Naive B cell (primary cell): ENCODE data around the gene SUPT3H. TPM values are rescaled to one million over a fixed set of nuclear protein-coding genes. Genes with fewer than 3 reads are reported as not detected.

Source experiments
- ATAC-seq, 2 donors: fragments of 150-1000 bp; cut with Tn5 transposase; 2 replicates each; pipeline ENCODE4 v1.10.0; 2021; ENCODE audit warnings: low read depth in 2 of 2, mild to moderate bottlenecking in 2 of 2, moderate library complexity in 2 of 2
- DNase-seq: peaks from one replicate; pipeline ENCODE4 v3.0.0; 2022
- H3K27ac Mint-ChIP-seq, 6 donors: one replicate each; pipeline ENCODE4 v1.8.0; 2020 to 2022; ENCODE audit warnings: mild to moderate bottlenecking in 6 of 6, mixed read lengths in 6 of 6, moderate library complexity in 5 of 6, inconsistent platforms in 2 of 6
- H3K27me3 Mint-ChIP-seq, 3 donors: one replicate each; pipeline ENCODE4 v1.8.0; 2021 to 2022; ENCODE audit warnings: mixed read lengths in 3 of 3, mild to moderate bottlenecking in 1 of 3
- H3K36me3 Mint-ChIP-seq, 2 donors: one replicate each; pipeline ENCODE4 v1.8.0; 2020 to 2022; ENCODE audit warnings: mixed read lengths in 2 of 2, inconsistent platforms in 1 of 2, mild to moderate bottlenecking in 1 of 2
- H3K4me1 Mint-ChIP-seq, 3 donors: one replicate each; pipeline ENCODE4 v1.8.0; 2020 to 2022; ENCODE audit warnings: mixed read lengths in 3 of 3, inconsistent platforms in 1 of 3, mild to moderate bottlenecking in 1 of 3, moderate library complexity in 1 of 3
- H3K4me3 Mint-ChIP-seq, 8 donors: one replicate each; pipeline ENCODE4 v1.8.0; 2020 to 2022; ENCODE audit warnings: mild to moderate bottlenecking in 8 of 8, mixed read lengths in 8 of 8, moderate library complexity in 8 of 8, inconsistent platforms in 2 of 8
- H3K9me3 Mint-ChIP-seq, 7 donors: one replicate each; pipeline ENCODE4 v1.8.0; 2020 to 2022; ENCODE audit warnings: mixed read lengths in 7 of 7, mild to moderate bottlenecking in 5 of 7, inconsistent platforms in 2 of 7, moderate library complexity in 1 of 7
- polyA plus RNA-seq, 6 donors: library from polyadenylated mRNA; unstranded; fragments of 300-500 nt; fragmentation: Illumina TruSeq; gene quantifications; one replicate each; pipeline ENCODE4 v1.2.3, GENCODE V29; 2021; ENCODE audit warnings: low read depth in 6 of 6

SUPT3H gene
- polyA plus RNA-seq, 6 donors from 2014 or later: 3.7 to 8.6 (median 6.7) TPM

GRCh38 chr6:44983467-44984365 lies 394.0 kb downstream of the SUPT3H start:
- Mint-ChIP-seq H3K4me3 (no peak overlapping the region), H3K27me3 (no peaks in the 10 kb centered on the region), H3K27ac (no peak overlapping the region), H3K9me3 (no peaks in the 10 kb centered on the region), H3K4me1 (no peaks in the 10 kb centered on the region), H3K36me3 (no peaks in the 10 kb centered on the region)
- DNase-seq: no peak
- no peak for ATAC-seq

GRCh38 chr6:44980841-44981240 lies 396.9 kb downstream of the SUPT3H start:
- H3K4me1 Mint-ChIP-seq: peaks cover 0 to 6% (median 4%) of the 10 kb centered on the region in 3 donors
- DNase-seq (no peak), ATAC-seq (no peak)
- no peaks in the 10 kb centered on the region for H3K27me3 Mint-ChIP-seq
- H3K36me3 Mint-ChIP-seq: no peaks in the 10 kb centered on the region
- H3K4me3 Mint-ChIP-seq: no peak overlapping the region
- H3K9me3 Mint-ChIP-seq: no peaks in the 10 kb centered on the region
- H3K27ac Mint-ChIP-seq: peak overlapping the region in 1 of 6 donors; percentile 30

- Mint-ChIP-seq H3K4me3 (no peak overlapping the region), H3K27me3 (no peaks in the 10 kb centered on the region), H3K27ac (peak overlapping the region in 1 of 6 donors; percentile 59), H3K36me3 (peaks cover 11 to 18% of the 10 kb centered on the region in 2 donors), H3K9me3 (peaks cover 4 to 19% (median 10%) of the 10 kb centered on the region in 7 donors), H3K4me1 (peaks cover 0 to 6% (median 4%) of the 10 kb centered on the region in 3 donors)
- DNase-seq (no peak), ATAC-seq (no peak)
Measured at GRCh38 chr6:44976677-44977641, 400.8 kb downstream of the SUPT3H start.

- no peak for DNase-seq
- Mint-ChIP-seq H3K27me3 (no peaks in the 10 kb centered on the region), H3K4me3 (no peak overlapping the region), H3K36me3 (peaks cover 11 to 18% of the 10 kb centered on the region in 2 donors), H3K27ac (no peak overlapping the region), H3K9me3 (peaks cover 4 to 24% (median 11%) of the 10 kb centered on the region in 7 donors), H3K4me1 (peaks cover 0 to 6% (median 4%) of the 10 kb centered on the region in 3 donors)
- no peak for ATAC-seq
Measured at GRCh38 chr6:44974511-44974910, 403.2 kb downstream of the SUPT3H start.

- no peak overlapping the region for H3K4me3 Mint-ChIP-seq
- peaks cover 0 to 6% (median 4%) of the 10 kb centered on the region in 3 donors for H3K4me1 Mint-ChIP-seq
- H3K27me3 Mint-ChIP-seq: no peaks in the 10 kb centered on the region
- no peak for ATAC-seq
- peaks cover 4 to 24% (median 11%) of the 10 kb centered on the region in 7 donors for H3K9me3 Mint-ChIP-seq
- DNase-seq: no peak
- peaks cover 11 to 18% of the 10 kb centered on the region in 2 donors for H3K36me3 Mint-ChIP-seq
- H3K27ac Mint-ChIP-seq: no peak overlapping the region
Measured at GRCh38 chr6:44972709-44973108, 405.0 kb downstream of the SUPT3H start.

GRCh38 chr6:44969446-44970185 lies 408.1 kb downstream of the SUPT3H start:
- Mint-ChIP-seq H3K27me3 (no peaks in the 10 kb centered on the region), H3K27ac (peak overlapping the region in 1 of 6 donors; percentile 73), H3K4me3 (no peak overlapping the region), H3K36me3 (peaks cover 11 to 17% of the 10 kb centered on the region in 2 donors), H3K4me1 (no peaks in the 10 kb centered on the region), H3K9me3 (peaks cover 4 to 24% (median 11%) of the 10 kb centered on the region in 7 donors)
- ATAC-seq: no peak
- no peak for DNase-seq

GRCh38 chr6:44967481-44967880 lies 410.3 kb downstream of the SUPT3H start:
- peaks cover 0 to 9% (median 0%) of the 10 kb centered on the region in 7 donors for H3K9me3 Mint-ChIP-seq
- ATAC-seq (no peak), DNase-seq (no peak)
- no peaks in the 10 kb centered on the region for H3K4me1 Mint-ChIP-seq
- no peaks in the 10 kb centered on the region for H3K36me3 Mint-ChIP-seq
- H3K27me3 Mint-ChIP-seq: no peaks in the 10 kb centered on the region
- no peak overlapping the region for H3K4me3 Mint-ChIP-seq
- H3K27ac Mint-ChIP-seq: no peak overlapping the region

GRCh38 chr6:44966449-44967092 lies 411.2 kb downstream of the SUPT3H start:
- Mint-ChIP-seq H3K4me3 (no peak overlapping the region), H3K27ac (no peak overlapping the region), H3K9me3 (peaks cover 0 to 6% (median 0%) of the 10 kb centered on the region in 7 donors), H3K4me1 (no peaks in the 10 kb centered on the region), H3K27me3 (no peaks in the 10 kb centered on the region), H3K36me3 (no peaks in the 10 kb centered on the region)
- DNase-seq (no peak), ATAC-seq (no peak)

- no peak overlapping the region for H3K27ac Mint-ChIP-seq
- H3K27me3 Mint-ChIP-seq: no peaks in the 10 kb centered on the region
- H3K4me3 Mint-ChIP-seq: no peak overlapping the region
- ATAC-seq: no peak
- H3K4me1 Mint-ChIP-seq: no peaks in the 10 kb centered on the region
- H3K36me3 Mint-ChIP-seq: no peaks in the 10 kb centered on the region
- DNase-seq: no peak
- H3K9me3 Mint-ChIP-seq: no peaks in the 10 kb centered on the region
Measured at GRCh38 chr6:44965708-44966107, 412.0 kb downstream of the SUPT3H start.

- H3K4me1 Mint-ChIP-seq: no peaks in the 10 kb centered on the region
Measured at GRCh38 chr6:44960898-44961297, 416.8 kb downstream of the SUPT3H start.

GRCh38 chr6:44959651-44960050 lies 418.1 kb downstream of the SUPT3H start:
- Mint-ChIP-seq H3K9me3 (peaks cover 0 to 4% (median 0%) of the 10 kb centered on the region in 7 donors), H3K4me3 (no peak overlapping the region), H3K27ac (peak overlapping the region in 1 of 6 donors; percentile 3), H3K36me3 (peaks cover 0 to 7% of the 10 kb centered on the region in 2 donors), H3K4me1 (no peaks in the 10 kb centered on the region), H3K27me3 (no peaks in the 10 kb centered on the region)
- DNase-seq (no peak), ATAC-seq (no peak)

More at GRCh38 chr6:44960898-44961297, 416.8 kb downstream of the SUPT3H start:
- no peaks in the 10 kb centered on the region for H3K27me3 Mint-ChIP-seq
- DNase-seq: no peak
- no peak overlapping the region for H3K27ac Mint-ChIP-seq
- ATAC-seq: no peak
- H3K4me3 Mint-ChIP-seq: no peak overlapping the region
- H3K36me3 Mint-ChIP-seq: peaks cover 0 to 4% of the 10 kb centered on the region in 2 donors
- peaks cover 0 to 4% (median 0%) of the 10 kb centered on the region in 7 donors for H3K9me3 Mint-ChIP-seq

GRCh38 chr6:44957156-44957555 lies 420.6 kb downstream of the SUPT3H start:
- no peaks in the 10 kb centered on the region for H3K27me3 Mint-ChIP-seq
- H3K36me3 Mint-ChIP-seq: peaks cover 11 to 24% of the 10 kb centered on the region in 2 donors
- no peak for ATAC-seq
- H3K27ac Mint-ChIP-seq: no peak overlapping the region
- peaks cover 0 to 9% (median 2%) of the 10 kb centered on the region in 7 donors for H3K9me3 Mint-ChIP-seq
- no peak for DNase-seq
- no peak overlapping the region for H3K4me3 Mint-ChIP-seq
- no peaks in the 10 kb centered on the region for H3K4me1 Mint-ChIP-seq
